Central memory CD4-positive, alpha-beta T cell (primary cell): ENCODE results near the gene SLC16A7.

ENCODE experiments used
- DNase-seq: peaks from one replicate; pipeline ENCODE4 v3.0.0; 2022

Gene SLC16A7

GRCh38 chr12:59672273-59672672 is 76.4 kb downstream of the SLC16A7 start:
- no peak for DNase-seq

- no peak for DNase-seq
Measured at GRCh38 chr12:59675461-59675860, 79.6 kb downstream of the SLC16A7 start.

GRCh38 chr12:59677857-59678256 is 82.0 kb downstream of the SLC16A7 start:
- no peak for DNase-seq

- DNase-seq: no peak
Measured at GRCh38 chr12:59678759-59679411, 83.1 kb downstream of the SLC16A7 start.

GRCh38 chr12:59689776-59690175 is 93.9 kb downstream of the SLC16A7 start:
- no peak for DNase-seq

- DNase-seq: no peak
Measured at GRCh38 chr12:59695379-59695778, 99.5 kb downstream of the SLC16A7 start.

- no peak for DNase-seq
Measured at GRCh38 chr12:59698600-59698999, 102.8 kb downstream of the SLC16A7 start.

GRCh38 chr12:59699421-59700152 is 103.8 kb downstream of the SLC16A7 start:
- DNase-seq: no peak

- no peak for DNase-seq
Measured at GRCh38 chr12:59700153-59700450, 104.3 kb downstream of the SLC16A7 start.

- DNase-seq: no peak
Measured at GRCh38 chr12:59708064-59708463, 112.2 kb downstream of the SLC16A7 start.

- DNase-seq: no peak
Measured at GRCh38 chr12:59708484-59708883, 112.7 kb downstream of the SLC16A7 start.

- no peak for DNase-seq
Measured at GRCh38 chr12:59710004-59710628, 114.3 kb downstream of the SLC16A7 start.

GRCh38 chr12:59710964-59711363 is 115.1 kb downstream of the SLC16A7 start:
- DNase-seq: no peak

GRCh38 chr12:59715434-59715833 is 119.6 kb downstream of the SLC16A7 start:
- no peak for DNase-seq

- DNase-seq: no peak
Measured at GRCh38 chr12:59716043-59716442, 120.2 kb downstream of the SLC16A7 start.

- DNase-seq: no peak
Measured at GRCh38 chr12:59717436-59717835, 121.6 kb downstream of the SLC16A7 start.

GRCh38 chr12:59719701-59720100 is 123.9 kb downstream of the SLC16A7 start:
- no peak for DNase-seq

GRCh38 chr12:59723520-59723919 is 127.7 kb downstream of the SLC16A7 start:
- DNase-seq: no peak

GRCh38 chr12:59724011-59724695 is 128.3 kb downstream of the SLC16A7 start:
- DNase-seq: no peak

GRCh38 chr12:59733200-59733599 is 137.4 kb downstream of the SLC16A7 start:
- DNase-seq: no peak

- DNase-seq: no peak
Measured at GRCh38 chr12:59734371-59734770, 138.5 kb downstream of the SLC16A7 start.

- DNase-seq: no peak
Measured at GRCh38 chr12:59735231-59735630, 139.4 kb downstream of the SLC16A7 start.

GRCh38 chr12:59736359-59736758 is 140.5 kb downstream of the SLC16A7 start:
- no peak for DNase-seq

GRCh38 chr12:59736786-59737185 is 141.0 kb downstream of the SLC16A7 start:
- no peak for DNase-seq
